ENCODE results near the gene VPS26C. TPM values are rescaled to one million over a fixed set of nuclear protein-coding genes. Genes with fewer than 3 reads are reported as not detected.
A peak's percentile ranks its signal among the peaks of the same experiment; 100 is the strongest.

The VPS26C gene
- total and polyA plus RNA-seq, 12 donors, result 22.3 to 57.5 (median 46.3) TPM

DNA sequence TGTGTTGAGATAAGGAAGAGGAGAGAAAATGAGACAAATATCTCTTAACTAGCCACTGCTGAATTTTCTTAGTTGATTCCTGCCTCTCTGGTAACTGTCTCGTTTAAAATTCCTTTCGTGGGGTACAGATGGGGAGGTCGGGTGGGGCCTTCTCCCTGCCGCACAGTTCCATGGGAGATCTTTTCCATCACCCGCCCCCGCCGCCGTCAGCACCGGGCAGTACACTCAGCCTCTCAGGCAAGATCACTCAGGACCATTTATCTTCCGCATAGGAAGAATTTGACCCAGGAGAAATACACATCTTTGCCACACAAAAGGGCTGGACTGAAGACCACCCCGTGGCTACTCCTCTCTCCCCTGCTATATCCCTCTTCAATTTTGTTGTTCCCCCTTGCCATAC lies 2.3 kb upstream of the VPS26C start:
- Histone ChIP-seq H3K9me3 (no peaks in the 10 kb centered on the region), H3K27me3 (no peaks in the 10 kb centered on the region), H3K4me1 (peaks cover 5 to 32% (median 26%) of the 10 kb centered on the region in 9 donors), H3K4me3 (no peak overlapping the region), H3K27ac (no peak overlapping the region), H3K36me3 (no peaks in the 10 kb centered on the region)
- DNase-seq (no peak), ATAC-seq (no peak)
- intact Hi-C loops (cut with DNase I), result loop anchor here in 9 of 10 donors (2.0 to 10.0 kb wide), 15 partner anchors 47 to 315 kb away; partner anchors contain the start of gene DYRK1A (in 2 of the 9)
- 81 to 84% methylated on average over 11 of the region's 11 CpGs for whole genome bisulfite sequencing, 2 donors
- TF ChIP-seq, protein P1, sequence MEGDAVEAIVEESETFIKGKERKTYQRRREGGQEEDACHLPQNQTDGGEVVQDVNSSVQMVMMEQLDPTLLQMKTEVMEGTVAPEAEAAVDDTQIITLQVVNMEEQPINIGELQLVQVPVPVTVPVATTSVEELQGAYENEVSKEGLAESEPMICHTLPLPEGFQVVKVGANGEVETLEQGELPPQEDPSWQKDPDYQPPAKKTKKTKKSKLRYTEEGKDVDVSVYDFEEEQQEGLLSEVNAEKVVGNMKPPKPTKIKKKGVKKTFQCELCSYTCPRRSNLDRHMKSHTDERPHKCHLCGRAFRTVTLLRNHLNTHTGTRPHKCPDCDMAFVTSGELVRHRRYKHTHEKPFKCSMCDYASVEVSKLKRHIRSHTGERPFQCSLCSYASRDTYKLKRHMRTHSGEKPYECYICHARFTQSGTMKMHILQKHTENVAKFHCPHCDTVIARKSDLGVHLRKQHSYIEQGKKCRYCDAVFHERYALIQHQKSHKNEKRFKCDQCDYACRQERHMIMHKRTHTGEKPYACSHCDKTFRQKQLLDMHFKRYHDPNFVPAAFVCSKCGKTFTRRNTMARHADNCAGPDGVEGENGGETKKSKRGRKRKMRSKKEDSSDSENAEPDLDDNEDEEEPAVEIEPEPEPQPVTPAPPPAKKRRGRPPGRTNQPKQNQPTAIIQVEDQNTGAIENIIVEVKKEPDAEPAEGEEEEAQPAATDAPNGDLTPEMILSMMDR (IDR thresholded peaks at IDR 0.05), result no peak

DNA sequence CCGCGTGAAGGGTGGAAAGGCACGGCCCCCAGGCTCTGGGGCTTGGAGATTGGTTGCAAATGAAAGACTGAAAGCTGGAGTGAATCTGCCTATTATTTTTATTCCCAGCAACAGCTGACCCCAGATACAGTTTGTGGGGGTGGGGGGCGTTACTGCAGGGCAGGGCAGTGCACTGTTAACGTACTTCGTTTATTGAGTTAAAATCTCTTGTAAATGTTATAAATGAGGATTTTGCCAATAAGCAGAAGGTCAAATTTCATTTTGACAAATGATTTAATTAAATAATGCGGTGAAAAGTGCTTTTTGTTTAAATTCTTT lies 1.0 kb upstream of the VPS26C start:
- Histone ChIP-seq H3K27me3 (no peaks in the 10 kb centered on the region), H3K4me3 (peak overlapping the region; percentile 59 to 93 (median 89)), H3K4me1 (peaks cover 5 to 44% (median 35%) of the 10 kb centered on the region in 9 donors), H3K9me3 (no peaks in the 10 kb centered on the region), H3K27ac (peak overlapping the region; percentile 95 to 99 (median 97)), H3K36me3 (no peaks in the 10 kb centered on the region)
- DNase-seq (no peak), ATAC-seq (no peak)
- TF ChIP-seq, protein P1 (IDR thresholded peaks at IDR 0.05), result no peak
- intact Hi-C loops (cut with DNase I), result loop anchor here in 9 of 10 donors (1.0 to 10.0 kb wide), 16 partner anchors 46 to 317 kb away; partner anchors contain the start of gene DYRK1A (in 2 of the 9)
- 1 to 3% methylated on average over 7 of the region's 7 CpGs for WGBS, 2 donors

DNA sequence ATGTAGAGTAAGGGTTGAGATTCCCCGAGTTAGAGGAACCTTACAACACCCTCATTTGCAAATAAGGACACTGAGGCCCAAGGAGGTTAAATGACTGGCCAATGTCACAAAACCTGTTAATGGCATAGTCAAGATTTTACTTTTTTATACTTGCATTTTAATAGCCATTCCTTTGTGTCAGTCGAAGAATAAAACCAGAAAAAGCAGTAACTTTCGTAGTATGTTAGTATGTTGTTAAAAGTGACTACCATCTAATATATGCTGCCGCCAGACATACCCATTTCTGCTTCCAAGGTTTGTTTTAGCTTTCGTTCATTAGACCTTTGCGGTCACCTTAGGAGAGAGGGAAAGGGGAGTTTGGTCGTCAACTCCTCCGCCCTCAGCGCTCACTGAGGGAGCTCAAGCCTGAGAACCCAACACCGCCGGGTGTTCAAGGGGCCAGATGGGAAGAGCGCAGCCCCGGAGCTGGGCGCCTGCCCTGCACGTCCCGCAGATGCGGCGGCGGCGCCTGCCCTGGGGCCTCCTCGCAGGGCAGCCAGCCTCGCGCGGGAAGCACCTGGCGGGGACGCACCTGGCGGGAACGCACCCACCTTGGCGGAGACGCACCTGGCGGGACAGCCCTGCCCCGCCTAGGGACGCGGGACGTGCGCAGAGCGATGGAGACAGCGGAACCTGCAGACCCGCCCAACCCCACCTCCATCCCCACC lies 466 bp downstream of the VPS26C start:
- TF ChIP-seq, protein P1 (IDR thresholded peaks at IDR 0.05), result no peak
- Histone ChIP-seq H3K9me3 (no peaks in the 10 kb centered on the region), H3K4me1 (peaks cover 5 to 49% (median 35%) of the 10 kb centered on the region in 9 donors), H3K4me3 (peak overlapping the region; percentile 59 to 93 (median 89)), H3K27me3 (no peaks in the 10 kb centered on the region), H3K36me3 (peaks cover 0 to 2% (median 0%) of the 10 kb centered on the region in 9 donors), H3K27ac (peak overlapping the region; percentile 95 to 99 (median 97))
- DNase-seq (peak in 1 of 2 donors; percentile 53), ATAC-seq (peak in 7 of 8 donors; percentile 0 to 42 (median 3))
- intact Hi-C loops (cut with DNase I), result loop anchor here in 9 of 10 donors (1.0 to 10.0 kb wide), 18 partner anchors 44 to 318 kb away; partner anchors contain the start of gene DYRK1A (in 6 of the 9)
- 2% methylated on average over 39 of the region's 39 CpGs for WGBS, 2 donors

DNA sequence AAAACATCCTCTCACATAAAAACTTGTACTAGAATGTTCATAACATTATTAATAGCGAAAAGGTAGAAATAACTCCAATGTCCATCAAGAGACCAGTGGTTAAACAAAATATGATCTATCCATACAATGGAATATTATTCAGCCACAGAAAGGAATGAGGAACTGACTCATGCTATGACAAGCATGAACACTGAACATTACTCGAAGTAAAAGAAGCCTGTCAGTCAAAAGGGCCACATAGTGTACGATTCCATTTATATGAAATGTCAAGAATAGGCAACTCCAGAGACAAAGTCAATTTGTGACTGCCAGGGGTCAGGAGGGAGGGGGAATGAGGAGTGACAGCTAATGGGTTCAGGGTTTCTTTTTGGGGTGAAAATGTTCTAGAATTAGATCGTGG lies 2.3 kb downstream of the VPS26C start:
- H3K27me3 ChIP-seq, result no peaks in the 10 kb centered on the region
- no peak overlapping the region for H3K4me3 ChIP-seq
- intact Hi-C loops (cut with DNase I), result loop anchor here in 9 of 10 donors (5.0 to 10.0 kb wide), 14 partner anchors 43 to 320 kb away; partner anchors contain the start of gene DYRK1A (in 2 of the 9)
- 91 to 93% methylated on average over 4 of the region's 4 CpGs for WGBS, 2 donors
- ATAC-seq, result no peak
- no peak for DNase-seq
- H3K27ac ChIP-seq, result peak overlapping the region in 1 of 10 donors; percentile 19
- TF ChIP-seq, protein P1 (IDR thresholded peaks at IDR 0.05), result no peak
- H3K4me1 ChIP-seq, result peaks cover 5 to 49% (median 35%) of the 10 kb centered on the region in 9 donors
- no peaks in the 10 kb centered on the region for H3K9me3 ChIP-seq
- H3K36me3 ChIP-seq, result peaks cover 0 to 17% (median 0%) of the 10 kb centered on the region in 9 donors
